NCI-H2107 treated with DMSO at 0.1 percent for 48 hours (cell line): ENCODE data around the gene TRAK1.
"Not testable (repeated sequence)": the region's sequence is repeated elsewhere in the genome, so short reads cannot be mapped to it uniquely, and the experiment has no call there.

Source experiments
- DNase-seq: peaks from one replicate; lab custom pipeline; 2025; ENCODE audit not compliant: unreplicated experiment; lab: John Stamatoyannopoulos, UW

The TRAK1 gene

DNA sequence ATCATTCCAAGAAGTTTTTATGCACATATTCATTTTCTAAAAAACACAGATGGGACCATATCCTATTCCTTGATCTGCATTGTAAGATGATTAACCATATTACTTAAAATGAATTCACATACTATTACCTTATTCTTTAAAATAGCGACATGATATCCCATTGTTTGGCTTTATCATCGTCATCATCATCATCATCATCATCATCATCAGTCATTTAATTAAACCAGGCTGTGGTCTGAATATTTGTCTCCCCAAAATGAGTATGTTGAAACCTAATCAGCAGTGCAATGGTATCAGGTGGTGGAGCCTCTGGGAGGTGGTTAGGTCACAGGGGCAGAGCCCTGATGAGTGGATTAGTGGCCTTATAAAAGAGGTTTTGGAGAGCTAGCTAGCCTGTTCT, 4.4 kb downstream of the TRAK1 start:
- no peak for DNase-seq

DNA sequence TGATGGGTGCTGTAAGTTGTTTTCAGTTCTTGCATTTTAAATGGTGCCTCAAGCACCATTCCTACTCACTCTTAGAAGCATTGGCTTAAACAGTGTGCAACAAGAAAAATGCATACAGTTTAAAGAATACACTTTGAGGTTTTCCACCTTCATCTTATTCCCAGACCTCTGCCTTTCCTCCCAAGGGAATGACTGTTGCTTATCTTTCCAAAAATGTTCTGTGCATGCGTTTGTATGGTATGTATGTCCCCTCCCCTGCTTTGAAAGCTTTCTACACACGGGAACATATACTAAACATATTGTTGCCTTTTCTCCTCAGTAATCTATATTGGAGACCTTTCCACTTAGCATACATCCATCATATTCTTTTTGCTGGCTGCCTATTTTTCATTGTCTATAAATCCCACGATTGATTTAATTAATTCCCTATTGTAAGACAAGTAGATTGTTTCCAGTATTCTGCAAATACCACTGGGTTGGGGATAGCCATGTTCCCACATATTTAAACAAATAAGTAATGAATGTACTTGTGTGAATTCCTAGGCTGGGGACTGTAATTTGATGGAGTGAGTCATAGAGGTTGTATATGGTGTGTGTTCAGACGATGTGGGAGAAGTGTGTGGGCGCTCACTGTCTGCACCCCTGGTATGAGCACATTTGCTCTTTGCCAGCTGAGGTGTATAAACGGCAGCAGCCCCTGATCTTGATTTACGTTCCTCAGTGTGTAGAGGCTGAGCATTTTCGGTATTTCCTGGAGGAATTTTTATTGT, 5.8 kb downstream of the TRAK1 start:
- DNase-seq = no peak

DNA sequence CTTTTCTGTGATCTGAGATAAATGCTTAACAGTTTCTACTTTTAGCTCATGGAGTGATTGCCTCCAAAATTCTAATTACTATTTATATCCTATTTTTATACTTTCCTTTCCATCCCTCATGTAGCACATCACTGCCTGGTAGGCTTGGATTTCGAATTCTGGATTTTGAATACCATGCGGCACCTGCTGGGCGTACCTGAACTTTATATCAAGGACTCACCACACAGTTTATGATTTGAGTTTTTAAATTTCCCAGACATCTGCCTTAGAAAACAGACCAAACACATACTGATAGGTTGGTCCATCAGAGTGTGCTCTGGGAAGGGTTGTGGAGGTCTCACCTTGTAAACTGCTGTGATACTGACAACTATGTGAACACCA, 6.4 kb downstream of the TRAK1 start:
- no peak for DNase-seq

DNA sequence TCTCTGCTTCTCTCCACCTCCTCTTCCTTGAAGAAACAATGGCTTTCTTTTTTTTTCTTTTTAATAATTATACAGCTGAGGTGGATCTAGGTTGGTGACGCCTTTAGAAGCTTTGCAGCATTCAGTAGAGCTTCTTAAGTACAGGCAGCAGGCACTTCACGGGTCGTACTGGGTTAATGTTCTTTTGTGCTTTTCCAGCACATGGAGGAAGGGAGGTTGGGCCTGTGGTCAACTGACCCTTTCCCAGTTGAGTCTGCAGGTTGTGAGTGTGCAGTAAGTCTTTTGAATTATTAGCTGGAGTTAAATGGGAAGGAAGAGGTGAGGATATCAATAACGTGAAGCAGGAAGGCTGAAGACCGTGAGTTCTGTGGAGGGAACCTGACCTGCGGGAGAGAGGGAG, 7.0 kb downstream of the TRAK1 start:
- no peak for DNase-seq

DNA sequence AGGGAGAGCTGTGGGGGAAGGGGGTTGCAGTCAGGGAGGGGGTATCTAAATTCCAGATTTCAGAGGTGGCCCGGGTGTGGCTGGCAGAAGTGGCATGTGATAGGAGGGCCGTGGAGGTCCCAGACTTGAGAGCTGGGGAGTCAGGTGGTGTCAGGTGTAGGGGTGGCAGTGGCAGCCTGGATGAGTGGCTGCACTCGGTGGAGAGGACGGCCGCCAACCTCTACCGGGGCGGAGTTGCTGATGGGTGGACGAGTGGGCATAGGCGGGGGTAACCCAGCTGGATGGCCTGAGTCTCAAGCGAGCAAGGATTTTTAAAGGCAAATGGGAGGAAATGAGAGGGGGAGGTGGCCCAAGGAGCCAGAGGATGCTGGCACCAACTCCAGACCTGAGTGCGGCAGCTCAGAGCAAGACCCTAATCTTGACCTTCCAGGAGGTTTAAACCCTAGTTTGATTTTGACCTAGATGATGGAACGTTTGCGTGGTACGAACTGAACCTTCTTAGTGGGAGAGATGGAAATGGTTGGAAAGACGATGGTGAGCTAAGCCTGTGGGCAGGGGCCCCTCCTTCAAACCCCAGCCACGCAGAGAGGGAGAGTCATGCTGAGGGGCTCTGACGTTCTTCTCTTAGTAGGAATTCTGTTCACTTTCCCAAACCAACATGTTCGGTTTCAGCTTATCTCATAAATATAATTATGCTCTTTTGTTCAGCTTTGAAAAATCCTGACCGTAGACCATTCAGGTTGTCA, 8.0 kb downstream of the TRAK1 start:
- no peak for DNase-seq

DNA sequence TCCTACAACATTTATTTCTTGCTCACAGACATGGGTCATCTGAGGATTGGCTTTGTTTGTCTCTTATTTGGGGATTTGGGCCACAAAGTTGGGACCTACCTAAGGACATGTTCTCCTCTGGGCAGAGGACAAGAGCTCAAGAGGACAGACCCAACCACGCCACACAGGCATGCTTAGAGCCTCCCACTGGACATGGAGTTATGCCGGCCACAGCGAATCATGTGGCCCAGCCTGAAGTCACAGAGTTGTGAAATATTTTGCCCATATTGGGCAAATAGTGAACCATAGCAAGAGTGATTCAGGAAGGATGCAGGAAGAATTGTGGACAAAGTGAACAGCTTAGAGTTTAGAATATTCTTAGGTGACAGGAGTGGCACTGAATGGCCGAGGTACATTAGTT, 9.9 kb downstream of the TRAK1 start:
- no peak for DNase-seq

DNA sequence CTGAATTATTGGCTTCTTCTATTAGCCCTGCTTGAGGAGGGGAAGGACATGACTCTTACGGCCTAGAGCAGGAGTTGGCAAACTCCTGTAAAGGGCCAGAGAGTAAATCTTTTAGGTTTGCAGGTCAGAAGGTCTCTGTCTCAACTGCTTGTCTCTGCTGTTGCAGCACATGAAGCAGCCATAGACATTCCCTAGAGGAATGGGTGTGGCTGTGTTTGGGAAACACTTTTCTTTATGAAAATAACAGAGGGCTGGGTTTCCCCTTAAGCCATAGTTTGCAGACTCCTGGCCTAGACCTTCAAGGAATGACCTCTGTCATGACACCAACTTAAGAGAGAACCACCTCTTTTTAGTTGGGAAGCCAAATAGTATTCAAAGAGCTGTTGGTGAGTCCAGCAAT, 10.3 kb downstream of the TRAK1 start:
- DNase-seq = no peak

DNA sequence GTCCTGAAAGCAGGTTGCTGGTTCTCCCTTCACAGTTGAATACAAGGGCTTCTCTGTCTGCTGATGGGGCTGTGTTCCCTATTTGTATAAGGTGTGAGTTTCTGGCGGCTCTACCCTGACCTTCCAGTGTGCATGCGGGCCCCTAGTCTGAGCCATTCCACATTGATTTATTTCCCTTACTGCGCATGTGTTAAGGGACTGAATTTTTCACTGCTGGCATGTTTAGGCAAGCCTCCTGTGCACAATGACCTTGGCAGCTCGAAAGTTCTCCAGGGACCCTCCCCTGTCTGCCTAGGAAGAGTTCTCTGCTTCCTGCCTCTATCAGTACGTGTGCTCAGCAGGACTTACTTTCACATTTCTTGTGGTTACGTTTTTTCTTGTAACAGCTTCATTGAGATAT, 11.4 kb downstream of the TRAK1 start:
- DNase-seq = no peak

DNA sequence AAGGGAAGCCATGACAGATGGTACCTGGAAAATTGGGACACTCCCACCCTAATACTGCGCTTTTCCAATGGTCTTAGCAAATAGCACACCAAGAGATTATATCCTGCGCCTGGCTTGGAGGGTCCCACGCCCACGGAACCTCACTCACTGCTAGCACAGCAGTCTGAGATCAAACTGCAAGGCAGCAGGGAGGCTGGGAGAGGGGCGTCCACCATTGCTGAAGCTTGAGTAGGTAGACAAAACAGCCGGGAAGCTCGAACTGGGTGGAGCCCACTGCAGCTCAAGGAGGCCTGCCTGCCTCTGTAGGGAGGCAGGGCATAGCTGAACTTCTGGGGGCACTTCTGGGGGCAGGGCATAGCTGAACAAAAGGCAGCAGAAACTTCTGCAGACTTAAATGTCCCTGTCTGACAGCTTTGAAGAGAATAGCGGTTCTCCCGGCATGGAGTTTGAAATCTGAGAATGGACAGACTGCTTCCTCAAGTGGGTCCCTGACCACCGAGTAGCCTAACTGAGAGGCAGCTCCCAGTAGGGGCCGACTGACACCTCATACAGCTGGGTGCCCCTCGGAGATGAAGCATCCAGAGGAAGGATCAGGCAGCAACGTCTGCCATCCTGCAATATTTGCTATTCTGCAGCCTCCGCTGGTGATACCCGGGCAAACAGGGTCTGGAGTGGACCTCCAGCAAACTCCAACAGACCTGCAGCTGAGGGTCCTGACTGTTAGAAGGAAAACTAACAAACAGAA, 12.9 kb downstream of the TRAK1 start:
- DNase-seq = not testable (repeated sequence)

DNA sequence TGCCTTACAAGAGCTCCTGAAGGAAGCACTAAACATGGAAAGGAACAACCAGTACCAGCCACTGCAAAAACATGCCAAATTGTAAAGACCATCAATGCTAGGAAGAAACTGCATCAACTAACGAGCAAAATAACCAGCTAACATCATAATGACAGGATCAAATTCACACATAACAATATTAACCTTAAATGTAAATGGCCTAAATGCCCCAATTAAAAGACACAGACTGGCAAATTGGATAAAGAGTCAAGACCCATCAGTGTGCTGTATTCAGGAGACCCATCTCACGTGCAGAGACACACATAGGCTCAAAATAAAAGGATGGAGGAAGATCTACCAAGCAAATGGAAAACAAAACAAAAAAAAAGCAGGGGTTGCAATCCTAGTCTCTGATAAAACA, 14.8 kb downstream of the TRAK1 start:
- not testable (repeated sequence) for DNase-seq

DNA sequence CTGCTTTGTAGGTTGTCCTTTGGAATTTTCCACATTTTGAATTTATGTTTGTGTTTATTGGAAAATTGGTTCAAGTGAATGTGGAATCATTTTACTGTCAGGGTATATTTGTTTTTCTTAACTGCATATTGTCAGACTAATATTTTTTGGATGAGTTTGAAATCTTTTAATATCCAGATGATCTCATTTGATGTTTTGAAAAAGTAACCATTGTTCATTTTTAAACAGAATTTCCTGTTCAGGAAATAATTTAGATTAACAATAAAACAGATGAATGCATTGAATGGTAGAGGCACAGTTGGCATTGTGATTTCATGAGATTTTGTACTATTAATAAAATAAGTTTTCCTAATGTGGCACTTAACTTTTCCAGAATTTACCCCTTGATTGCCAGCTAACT, 15.5 kb downstream of the TRAK1 start:
- DNase-seq = no peak

DNA sequence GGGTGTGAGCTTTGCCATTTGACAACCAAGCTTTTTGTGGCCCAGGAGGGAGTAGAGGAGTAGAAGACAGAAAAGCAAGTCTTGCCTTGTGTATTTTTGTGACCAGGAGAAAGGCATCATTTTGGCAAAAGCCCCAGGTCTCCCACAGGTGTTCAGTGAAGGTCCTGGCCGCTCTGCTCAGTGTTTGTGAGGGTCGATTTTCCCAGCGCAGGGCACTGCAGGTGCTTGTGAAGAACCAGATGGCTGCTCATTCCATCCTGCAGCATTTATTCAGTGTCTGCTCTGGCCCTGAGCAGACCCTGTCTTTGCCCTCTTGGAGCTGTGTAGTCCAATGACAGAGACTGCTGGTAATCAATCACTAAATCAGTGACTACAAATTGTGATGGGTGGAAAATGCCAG, 19.5 kb downstream of the TRAK1 start:
- DNase-seq = no peak

DNA sequence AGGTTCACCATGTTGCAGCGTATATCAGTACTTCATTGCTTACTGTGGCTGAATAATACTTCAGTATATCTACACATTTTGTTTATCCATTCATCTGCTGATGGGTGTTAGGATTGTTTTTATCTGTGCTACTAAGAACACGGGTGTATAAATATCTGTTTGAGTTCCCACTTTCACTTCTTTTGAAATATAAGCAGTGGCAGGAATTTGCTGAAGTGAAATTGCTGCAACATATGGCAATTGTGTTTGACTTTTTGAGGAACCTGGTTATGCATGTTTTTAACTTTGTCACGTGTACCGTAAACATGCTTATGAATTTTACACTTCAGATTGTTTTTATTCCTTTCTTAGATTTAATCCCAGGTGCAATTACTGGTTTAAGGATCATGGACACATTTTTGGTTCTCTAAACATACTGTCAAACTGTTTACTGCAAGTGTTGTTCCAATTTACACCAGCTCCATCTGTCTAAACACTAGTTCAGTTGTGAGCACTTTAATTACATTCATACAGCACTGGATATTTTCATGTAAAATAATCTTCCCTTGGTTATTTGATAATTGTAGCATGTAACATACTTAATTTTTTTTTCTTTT, 23.1 kb downstream of the TRAK1 start:
- no peak for DNase-seq

DNA sequence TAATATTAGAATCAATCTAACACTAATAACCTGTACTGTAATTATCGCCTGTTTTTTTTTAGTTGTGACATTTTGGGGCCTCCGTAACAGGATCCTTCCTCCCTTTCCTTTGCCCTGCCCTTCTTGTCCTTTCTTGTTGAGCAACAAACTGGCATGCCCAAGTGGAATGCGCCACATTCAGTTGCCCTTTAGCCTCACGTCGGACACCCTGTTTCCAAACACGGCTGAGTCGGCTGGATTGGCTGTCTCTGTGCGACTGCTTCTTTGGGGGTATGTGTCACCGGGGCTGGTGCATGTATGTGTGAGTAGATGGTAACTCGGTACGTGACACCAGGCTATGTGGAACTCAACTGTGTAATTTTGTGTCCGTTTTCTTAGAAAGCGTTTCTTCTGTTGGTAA, 24.1 kb downstream of the TRAK1 start:
- DNase-seq = no peak

DNA sequence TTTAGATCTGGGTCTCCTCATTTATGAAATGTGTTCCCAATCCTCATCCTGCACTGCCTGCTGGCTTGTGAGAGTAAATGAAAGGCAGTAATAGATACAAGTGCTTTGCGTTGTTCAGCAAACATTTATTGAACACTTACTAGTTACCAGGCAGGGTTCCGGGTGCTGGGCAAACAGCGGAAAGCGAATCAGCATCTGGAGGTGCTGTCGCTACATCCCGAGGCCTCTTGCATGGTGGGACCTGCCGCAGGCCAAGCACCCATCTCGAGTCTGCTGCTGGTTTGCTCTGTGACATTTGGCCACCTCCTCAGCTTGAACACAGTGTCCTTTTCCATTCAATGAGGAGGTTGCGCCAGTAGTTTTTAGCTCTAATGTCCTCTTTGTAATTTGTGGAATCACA, 24.8 kb downstream of the TRAK1 start:
- no peak for DNase-seq

DNA sequence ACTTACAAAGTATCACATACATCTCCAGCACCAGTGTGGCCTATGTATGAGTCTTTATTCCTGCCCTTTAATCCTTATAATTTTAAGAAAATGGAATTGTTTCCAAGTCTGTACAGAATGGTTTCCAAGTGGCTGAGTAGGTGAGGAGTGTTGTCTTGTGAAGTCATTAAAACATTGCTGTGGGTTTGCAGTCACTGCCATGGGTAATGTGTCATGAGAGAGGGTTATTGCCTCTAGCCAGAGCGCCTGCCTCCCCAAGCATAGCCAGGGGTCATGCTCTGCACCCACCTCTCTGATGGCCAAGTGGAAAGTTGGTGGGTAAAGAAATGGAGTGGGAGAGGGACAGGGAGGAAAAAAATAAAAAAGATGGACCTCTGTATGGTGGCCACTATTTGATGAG, 25.3 kb downstream of the TRAK1 start:
- no peak for DNase-seq

DNA sequence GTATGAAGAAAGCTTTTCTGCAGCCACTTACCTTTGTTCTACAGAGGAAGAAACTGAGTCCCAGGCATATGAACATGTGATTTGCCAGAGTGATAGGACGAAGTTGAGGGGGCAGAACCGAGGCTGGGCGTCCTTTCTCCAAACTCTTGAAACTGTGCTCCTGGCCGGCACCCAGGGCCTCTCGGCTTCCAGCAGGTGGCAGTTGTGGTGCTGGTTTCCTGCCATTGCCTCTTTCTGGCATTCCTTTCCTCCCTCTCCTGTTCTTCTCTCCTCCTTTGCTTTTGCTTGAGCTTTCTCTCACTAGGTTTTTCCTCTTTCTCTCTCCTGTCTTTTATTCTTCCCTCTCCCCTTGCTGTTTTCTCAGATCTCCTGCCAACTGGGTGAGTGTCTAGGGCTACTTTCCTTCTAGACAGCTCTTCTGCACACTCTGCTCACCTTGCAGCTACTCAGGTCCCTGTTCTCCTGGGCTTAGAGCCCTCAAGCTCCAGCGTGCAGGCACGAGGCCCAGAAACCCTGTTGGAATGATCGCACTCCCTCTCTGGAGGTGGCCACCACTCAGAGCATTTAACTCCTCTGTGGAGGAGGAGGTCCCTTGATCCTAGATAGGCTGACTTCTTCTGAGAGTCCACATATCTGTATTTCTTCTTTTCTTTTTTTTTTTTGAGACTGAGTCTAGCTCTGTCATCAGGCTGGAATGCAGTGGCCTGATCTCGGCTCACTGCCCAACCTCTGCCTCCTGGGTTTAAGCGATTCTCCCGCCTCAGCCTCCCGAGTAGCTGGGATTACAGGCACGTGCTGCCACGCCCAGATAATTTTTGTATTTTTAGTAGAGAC, 26.2 kb downstream of the TRAK1 start:
- peak; percentile 8 for DNase-seq

DNA sequence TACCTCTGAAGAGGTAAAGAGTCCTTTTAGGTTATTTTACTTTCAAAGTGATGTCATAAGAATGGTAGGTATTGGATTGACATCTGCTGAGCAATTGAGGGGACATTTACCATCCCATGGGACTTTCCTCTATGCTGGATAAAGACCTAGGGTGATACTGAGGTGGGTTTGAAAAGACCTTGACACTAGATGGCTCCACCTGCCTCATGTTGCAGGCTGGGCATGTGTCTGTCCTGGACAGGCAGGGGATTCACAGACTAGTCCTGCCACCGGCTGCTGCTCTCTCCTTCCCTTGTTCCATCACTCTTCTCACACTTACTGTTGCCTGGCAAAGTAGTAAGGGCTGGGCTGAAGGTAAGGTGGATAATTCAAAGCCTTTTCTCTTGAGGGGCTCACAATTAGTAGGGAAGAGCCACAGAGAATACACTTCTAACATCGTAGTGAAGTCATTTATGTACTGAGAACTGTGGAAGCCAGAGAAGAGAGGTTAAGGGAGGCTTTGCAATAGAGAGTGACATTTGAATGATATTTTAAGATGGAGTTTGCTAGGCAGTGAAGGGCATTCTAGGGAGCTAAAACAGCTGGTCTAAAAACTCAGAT, 27.7 kb downstream of the TRAK1 start:
- DNase-seq = peak; percentile 51

DNA sequence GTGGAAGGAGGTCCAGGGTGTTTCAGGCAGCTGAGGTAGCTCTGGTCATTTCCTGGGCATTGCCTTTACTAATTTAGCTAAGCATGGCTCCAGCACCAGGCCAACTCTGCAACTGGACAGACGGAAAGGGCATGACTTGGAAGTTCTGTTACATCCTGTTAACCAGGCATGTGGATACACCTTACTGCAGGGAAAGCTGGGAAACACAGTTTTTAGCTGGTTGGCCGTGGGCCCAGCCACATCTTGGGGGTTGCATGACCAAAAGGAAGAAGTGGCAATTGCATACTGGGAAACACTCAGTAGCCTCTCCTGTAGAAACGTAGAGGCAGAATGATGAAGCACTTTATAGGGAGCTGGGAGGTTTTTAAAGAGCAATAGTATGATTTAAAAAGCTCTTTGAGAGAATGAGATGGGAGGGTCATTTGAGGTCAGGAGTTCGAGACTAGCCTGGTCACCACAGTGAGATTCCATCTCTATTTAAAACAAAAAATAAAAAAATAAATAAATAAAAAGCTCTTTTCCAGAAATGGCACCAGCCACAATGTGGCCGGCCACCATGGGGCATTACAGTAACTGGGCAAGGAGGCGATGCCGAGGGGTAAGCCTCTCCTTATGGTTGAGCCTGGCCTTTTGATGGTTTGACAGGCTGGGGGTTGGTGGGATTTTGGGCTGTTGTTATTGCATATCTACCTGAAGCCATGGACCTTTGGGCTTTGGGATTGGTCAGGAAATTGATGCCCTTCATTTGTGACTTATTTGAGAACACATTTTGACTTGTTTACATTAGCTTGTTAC, 28.6 kb downstream of the TRAK1 start:
- DNase-seq = no peak

DNA sequence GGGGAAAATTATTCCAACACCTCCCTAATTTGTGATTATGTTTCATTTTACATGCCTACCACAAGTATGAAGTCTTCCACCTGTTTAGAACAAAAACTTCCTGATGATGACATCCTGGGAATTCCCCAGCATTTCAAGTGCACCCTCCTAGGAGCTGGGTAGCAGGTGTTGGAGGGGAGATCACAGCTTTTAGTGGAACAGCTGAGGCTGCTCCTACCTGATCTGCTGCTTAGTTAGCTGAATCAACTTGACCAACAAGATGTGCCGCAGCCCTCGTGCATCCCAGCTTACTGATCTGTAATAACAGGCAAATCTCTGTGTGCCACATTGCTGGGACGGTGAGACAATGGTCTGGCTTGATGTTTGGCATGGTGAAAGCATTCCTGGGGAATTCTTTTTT, 29.7 kb downstream of the TRAK1 start:
- DNase-seq = no peak
